GM18499 (cell line): ENCODE data around the gene NLRX1.
"Not testable (repeated sequence)": the region's sequence is repeated elsewhere in the genome, so short reads cannot be mapped to it uniquely, and the experiment has no call there.

Experiments
- ATAC-seq: cut with Tn5 transposase; IDR thresholded peaks from one replicate; pipeline ENCODE4 v1.9.1; 2021; ENCODE audit warnings: moderate number of reproducible peaks; ENCODE audit not compliant: insufficient read depth, unreplicated experiment

NLRX1 gene

DNA sequence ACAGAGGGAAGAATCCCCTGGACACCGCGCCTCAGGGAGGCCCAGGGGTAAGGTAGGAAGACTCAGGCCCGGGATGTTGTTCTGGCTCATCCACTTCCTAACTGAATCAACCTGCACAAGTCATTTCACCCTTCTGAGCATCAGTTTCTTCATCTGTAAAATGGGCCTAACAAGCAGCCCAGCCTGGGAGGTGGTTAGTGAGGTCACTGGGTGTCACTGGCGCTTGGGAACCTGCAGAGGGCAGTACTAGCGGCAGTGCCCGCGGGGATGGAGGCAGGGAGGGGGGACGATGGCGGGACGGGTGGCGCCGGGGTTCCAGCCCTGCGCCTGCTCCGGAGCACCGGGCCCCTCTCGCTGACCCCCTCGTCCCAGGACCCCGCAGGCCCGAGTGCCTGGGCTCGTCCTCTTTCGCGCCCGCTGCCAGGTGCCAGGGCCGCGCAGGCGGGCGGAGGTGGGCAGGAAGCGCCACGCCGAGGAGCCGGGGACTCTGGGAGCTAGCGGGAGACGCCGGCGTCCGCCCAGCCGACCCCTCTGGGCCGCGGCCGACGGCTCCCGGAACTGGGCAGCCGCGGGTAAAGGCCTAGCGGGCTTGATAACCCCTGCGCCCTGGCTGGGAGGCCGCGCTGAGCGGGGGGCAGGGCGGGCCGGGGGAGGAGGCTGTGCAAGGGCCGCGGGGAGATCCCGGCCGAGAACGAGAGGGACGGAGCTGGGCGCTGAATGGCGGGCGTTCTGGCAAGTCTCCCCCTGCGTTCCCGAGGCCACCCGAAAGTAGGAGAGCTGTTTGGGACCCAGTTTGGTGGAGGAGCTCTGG is at the start of gene NLRX1:
Gene NLRX1, plus strand, starts transcription at position 255 of the 811 bp plus-strand sequence. CDS start 2,679 bp downstream, outside the sequence.
- ATAC-seq, result no peak

DNA sequence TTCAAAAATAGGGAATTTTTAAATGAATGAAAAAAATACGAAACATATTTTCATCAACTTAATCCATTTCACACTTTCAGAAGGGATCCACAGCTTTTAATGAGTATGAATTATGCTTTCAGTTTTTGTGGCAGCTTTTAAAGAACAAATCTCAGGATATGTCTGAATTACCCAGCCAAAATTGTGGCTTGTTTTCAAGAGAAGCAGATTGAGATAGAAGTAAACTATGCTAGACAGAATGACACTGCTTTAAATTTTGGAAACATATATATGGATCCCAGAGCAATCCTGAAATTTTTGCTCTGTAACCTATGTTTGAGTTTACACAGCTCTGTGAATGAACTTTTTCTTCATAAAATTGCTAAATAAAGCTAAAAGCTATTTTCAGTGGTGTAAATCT is 49.6 kb upstream of the NLRX1 start:
- no peak for ATAC-seq

- no peak for ATAC-seq
Observed at GRCh38 chr11:119120639-119121007, 47.9 kb upstream of the NLRX1 start.

GRCh38 chr11:119121008-119121810 is 47.3 kb upstream of the NLRX1 start, which contains the start of gene HINFP:
HINFP (plus strand) TSS chr11:119121580; CDS start chr11:119126945, 5,365 bp downstream.
- ATAC-seq, result peak; percentile 92

DNA sequence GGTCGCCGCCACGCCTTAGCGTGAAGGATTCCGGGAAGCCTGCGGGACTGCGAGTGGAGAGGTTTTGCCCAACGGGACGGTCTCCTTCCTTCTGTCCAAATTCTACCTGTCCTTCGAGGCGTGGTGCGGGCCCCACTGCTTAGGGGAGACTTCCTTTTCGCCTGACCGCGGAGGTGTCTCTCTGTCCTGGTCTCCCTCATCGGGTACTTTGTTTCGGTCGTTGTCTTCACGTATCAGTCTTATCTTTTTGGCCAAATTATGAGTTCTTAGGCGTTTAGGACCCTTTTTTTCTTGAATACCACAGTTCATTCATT is 46.8 kb upstream of the NLRX1 start:
- ATAC-seq, result peak; percentile 2

GRCh38 chr11:119125821-119126220 is 42.7 kb upstream of the NLRX1 start:
- ATAC-seq, result no peak

DNA sequence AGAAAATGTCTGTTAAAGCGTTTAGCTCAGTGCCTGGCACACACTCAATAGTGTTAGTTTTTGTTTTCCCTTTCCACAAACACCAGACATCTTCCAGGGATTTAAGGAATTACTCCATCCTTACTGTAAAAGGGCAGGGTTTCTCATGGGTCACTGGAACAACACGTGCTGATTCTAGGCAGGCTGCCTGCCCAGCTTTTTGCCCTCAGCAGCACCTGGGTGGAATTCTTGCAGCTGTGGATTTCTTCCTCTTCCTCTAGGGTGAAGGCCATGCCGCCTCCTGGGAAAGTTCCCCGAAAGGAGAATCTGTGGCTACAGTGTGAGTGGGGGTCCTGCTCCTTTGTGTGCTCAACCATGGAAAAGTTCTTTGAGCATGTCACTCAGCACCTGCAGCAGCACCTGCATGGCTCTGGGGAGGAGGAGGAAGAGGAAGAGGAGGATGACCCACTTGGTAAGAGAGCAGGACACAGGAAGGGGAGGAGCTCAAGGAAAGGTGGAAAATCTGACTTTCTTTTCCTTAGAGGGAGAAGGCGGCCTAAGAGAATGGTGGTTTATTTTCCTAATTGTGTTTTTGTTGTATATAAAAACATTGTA is 41.8 kb upstream of the NLRX1 start:
- no peak for ATAC-seq

GRCh38 chr11:119130662-119131061 is 37.9 kb upstream of the NLRX1 start:
- ATAC-seq, result no peak

GRCh38 chr11:119134389-119134978 is 34.0 kb upstream of the NLRX1 start:
- no peak for ATAC-seq

DNA sequence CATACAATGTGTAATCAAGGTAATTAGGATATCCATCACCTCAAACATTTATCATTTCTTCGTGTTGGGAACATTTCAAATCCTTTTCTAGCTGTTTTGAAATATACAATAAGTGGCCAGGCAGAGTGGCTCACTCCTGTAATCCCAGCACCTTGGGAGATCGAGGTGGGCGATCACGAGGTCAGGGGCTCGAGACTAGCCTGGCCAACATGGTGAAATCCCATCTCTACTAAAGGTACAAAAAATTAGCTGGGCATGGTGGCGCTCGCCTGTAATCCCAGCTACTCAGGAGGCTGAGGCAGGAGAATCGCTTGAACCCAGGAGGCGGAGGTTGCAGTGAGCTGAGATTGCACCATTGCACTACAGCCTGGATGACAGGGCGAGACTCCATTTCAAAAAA is 29.2 kb upstream of the NLRX1 start:
- not testable (repeated sequence) for ATAC-seq

DNA sequence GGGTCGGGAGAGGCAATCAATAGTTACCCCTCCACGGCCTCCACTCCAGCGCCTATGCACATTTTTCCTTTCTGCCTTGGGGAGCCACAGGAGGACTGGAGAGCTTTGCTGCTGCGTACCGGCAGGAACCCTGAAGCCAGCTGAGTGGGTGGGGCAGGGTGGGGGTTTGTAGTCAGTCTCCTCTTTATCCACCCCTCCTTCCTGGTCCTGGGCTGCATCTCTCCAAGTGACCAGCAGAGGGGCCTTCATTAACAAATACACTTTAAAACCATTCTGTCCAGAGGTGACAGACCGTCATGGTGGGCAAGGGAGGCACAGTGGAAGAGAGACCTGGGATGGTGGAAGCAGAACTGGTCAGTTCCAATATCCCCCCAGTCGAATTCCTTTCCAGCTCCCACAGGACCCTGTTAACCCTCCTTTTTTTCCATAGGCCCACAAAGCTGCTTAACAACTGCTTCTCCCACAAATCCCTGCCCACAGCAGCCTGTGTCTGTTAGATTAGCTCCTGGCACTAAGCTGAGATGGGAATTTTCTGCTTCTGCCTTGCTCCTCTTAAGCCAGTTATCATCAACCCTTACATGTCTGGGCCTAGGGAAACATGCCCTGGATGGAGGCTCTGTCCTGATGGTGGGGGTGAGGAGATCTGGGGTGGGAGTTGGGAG is 23.6 kb upstream of the NLRX1 start:
- ATAC-seq, result no peak

DNA sequence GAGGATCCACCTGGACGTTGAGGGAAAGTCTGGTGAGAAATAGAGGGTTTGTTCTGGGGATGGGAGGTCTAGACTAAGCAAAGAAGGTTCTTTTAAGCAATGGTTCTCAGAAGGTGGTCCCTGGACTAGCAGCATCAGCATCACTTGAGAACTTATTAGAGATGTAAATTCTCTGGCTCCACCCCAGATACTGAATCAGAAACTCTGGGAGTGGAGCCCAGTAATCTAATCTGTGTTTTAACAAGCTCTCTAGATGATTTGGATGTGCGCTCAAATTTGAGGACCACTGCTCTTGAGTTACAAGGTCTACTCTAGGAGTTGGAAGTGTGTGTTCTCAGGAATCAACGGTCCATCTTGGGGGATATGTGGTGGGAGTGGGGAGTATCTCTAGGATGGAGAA is 23.0 kb upstream of the NLRX1 start:
- ATAC-seq, result no peak

DNA sequence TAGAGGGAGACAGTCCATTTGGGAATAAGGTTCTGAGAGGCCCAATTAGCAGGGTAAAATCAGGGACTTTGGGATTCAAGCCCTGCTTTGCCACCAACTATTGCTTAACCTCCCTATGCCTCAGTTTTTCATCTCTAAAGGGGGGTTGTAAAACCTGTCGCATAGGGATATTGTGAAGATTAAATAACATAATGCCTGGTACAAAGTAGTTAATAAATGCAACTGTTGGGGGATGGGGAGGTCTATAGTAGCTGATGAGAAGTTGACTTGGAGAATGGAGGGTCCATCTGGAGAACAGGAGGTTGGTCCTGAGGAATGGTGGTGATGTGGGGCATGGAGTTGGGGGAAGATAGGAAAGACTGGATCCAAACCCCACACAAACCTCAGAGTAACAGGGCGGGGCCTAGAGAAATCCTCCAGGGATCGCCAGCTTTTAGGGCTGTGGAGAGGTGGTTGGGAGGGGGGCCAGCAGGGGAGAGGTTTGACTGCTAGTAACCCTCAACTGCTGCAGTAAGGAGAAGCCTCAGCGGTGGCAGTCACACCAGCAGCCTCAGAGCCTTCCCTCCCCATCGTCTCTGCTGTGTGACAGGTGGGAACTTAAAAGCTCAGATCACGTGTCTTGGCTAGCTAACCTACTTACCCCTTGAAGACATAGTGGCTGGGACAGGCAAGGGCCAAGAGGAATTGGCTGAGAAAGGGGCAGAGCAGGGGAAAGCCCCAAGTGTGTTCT is 20.8 kb upstream of the NLRX1 start:
- no peak for ATAC-seq

DNA sequence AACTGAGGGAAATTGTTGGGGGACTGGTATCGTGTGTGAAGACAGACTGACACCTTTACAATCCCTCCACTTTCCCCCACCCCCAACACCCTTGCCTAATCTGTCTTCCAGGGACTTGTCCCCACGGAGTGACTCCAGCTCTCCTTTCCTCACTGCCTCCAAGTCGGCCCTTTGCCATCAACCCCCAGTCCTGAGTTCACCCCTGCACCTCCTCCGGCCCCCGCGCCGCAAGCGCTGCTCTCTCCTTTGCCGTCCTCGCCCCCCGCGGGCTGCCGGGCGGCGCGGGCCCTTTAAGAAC is 19.9 kb upstream of the NLRX1 start:
- ATAC-seq, result no peak

DNA sequence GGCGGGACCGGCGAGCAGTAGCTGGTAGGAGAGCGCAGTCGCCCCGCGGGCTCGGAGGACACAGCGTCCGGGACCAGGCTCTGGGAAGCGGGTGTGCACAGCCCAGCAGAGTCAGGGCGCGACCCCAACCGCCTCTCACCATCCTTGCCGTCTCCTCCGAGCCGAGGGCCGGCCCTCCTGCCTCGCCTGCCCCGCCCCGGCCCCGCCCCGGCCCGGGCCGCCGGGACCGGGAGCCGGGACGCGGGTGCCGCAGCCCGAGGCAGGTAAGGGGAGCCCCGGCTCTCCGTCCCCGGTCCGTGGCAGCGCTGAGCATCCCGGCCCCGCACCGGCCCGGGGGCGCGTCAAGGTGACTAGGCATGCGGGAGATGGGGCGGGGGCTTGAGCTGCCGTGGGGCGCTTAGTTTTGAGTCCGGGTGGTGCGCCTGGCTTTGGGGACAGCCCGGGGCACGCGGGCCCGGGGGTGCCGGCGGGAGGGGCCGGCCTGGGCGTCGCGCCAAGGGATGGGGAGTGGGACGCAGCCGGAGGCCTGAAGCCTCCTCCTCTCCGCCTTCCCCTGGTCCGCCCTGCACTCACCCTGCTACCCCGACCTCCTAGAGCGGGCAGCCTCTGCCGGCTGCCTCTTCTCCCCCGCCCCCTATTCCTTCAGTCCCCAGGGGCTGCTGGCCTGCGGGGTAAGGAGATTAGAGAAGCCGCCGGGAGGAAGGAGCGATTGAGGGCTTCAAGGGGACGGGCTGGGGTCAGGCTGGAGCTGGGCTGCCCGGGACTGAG is 19.3 kb upstream of the NLRX1 start, which contains the start of gene ABCG4:
Gene ABCG4, plus strand, starts transcription at position 35 of the 768 bp plus-strand sequence. CDS start 914 bp downstream, outside the sequence.
- ATAC-seq, result no peak

DNA sequence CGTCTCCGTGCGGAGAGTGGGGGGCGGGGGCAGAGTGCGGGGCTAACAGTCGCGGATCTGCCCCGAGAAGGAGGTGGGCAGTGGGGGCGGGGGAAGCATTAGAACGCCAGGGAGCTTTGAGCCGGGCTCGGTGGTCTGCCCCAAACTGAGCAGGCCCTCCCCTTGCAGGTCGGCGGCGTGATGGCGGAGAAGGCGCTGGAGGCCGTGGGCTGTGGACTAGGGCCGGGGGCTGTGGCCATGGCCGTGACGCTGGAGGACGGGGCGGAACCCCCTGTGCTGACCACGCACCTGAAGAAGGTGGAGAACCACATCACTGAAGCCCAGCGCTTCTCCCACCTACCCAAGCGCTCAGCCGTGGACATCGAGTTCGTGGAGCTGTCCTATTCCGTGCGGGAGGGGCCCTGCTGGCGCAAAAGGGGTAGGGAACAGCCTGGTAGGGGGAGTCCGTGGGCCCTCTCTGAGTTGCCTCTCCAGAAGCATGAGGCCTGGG is 18.7 kb upstream of the NLRX1 start:
- ATAC-seq, result no peak

DNA sequence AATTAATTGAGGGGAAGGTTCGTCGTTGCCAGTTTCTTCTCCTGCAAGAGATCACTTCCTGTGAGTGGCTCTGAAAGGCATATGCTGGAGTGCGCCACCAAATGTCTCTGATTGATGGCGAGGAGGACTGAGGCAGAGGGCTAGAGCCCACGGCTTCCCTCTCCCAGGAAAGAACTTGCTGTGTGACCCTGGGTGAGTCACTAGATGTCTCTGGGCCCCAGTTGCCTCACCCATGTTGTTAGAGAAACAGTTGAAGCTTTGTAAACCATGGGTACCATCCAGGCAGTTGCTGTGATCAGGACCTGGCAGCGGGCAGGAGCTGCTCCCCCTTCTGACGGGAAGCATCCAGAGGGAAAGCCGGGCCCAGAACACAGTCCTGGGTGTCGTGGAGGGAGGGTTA is 16.5 kb upstream of the NLRX1 start:
- ATAC-seq, result no peak

DNA sequence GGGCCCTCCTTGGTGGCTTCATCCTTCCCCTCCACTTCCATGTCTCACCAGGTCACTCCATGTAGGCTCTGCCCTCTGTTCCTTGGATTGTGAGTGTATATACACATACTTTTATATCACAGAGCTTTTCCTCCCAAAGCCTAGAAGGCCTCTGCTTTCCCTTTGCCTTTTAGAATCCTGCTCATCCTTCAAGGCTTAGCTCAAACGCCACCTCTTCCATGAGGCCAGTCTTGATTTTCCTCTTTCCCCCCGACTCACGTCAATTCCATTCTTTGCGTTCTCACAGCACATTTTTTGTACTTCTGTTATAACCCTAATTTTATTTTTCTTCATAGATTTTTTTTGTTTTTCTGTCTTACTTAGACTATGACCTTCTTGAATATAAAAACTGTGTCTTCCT is 15.9 kb upstream of the NLRX1 start:
- no peak for ATAC-seq
